ENCODE results near the gene GPR158.

- TF ChIP-seq HDGF (IDR thresholded peaks at IDR 0.05) (no peak), EP300 (IDR thresholded peaks at IDR 0.05; ENCODE audit: low read length) (no peak), RBM22 (IDR thresholded peaks at IDR 0.05; ENCODE audit: low read depth, low read length, poor library complexity, severe bottlenecking) (no peak), POLR2A (conservative IDR thresholded peaks at IDR 0.05) (no peak), MAFG (tag; conservative IDR thresholded peaks at IDR 0.05) (no peak), EZH2 (IDR thresholded peaks at IDR 0.05; ENCODE audit: borderline replicate concordance, low read depth, low read length) (no peak), YY1 (IDR thresholded peaks at IDR 0.05; ENCODE audit: borderline replicate concordance in 1 of 3, control insufficient read depth in 1 of 3, extremely low read depth in 1 of 3, insufficient read depth in 3 of 3, insufficient read length in 1 of 3, insufficient replicate concordance in 2 of 3, low read depth in 1 of 3, low read length in 2 of 3) (no peak), TAF1 (IDR thresholded peaks at IDR 0.05; ENCODE audit: control insufficient read depth, extremely low read depth, insufficient read depth, low read length, severe bottlenecking) (no peak), ZNF232 (CRISPR knock-in tag; IDR thresholded peaks at IDR 0.05) (no peak), ZHX1 (conservative IDR thresholded peaks at IDR 0.05; ENCODE audit: low read length) (no peak)
- TF ChIP-seq, protein P1, sequence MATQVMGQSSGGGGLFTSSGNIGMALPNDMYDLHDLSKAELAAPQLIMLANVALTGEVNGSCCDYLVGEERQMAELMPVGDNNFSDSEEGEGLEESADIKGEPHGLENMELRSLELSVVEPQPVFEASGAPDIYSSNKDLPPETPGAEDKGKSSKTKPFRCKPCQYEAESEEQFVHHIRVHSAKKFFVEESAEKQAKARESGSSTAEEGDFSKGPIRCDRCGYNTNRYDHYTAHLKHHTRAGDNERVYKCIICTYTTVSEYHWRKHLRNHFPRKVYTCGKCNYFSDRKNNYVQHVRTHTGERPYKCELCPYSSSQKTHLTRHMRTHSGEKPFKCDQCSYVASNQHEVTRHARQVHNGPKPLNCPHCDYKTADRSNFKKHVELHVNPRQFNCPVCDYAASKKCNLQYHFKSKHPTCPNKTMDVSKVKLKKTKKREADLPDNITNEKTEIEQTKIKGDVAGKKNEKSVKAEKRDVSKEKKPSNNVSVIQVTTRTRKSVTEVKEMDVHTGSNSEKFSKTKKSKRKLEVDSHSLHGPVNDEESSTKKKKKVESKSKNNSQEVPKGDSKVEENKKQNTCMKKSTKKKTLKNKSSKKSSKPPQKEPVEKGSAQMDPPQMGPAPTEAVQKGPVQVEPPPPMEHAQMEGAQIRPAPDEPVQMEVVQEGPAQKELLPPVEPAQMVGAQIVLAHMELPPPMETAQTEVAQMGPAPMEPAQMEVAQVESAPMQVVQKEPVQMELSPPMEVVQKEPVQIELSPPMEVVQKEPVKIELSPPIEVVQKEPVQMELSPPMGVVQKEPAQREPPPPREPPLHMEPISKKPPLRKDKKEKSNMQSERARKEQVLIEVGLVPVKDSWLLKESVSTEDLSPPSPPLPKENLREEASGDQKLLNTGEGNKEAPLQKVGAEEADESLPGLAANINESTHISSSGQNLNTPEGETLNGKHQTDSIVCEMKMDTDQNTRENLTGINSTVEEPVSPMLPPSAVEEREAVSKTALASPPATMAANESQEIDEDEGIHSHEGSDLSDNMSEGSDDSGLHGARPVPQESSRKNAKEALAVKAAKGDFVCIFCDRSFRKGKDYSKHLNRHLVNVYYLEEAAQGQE (IDR thresholded peaks at IDR 0.05; ENCODE audit: borderline replicate concordance), result no peak
- TF ChIP-seq, protein P1 (CRISPR knock-in tag; IDR thresholded peaks at IDR 0.05; ENCODE audit: low read depth), result no peak
- TF ChIP-seq, protein P2, sequence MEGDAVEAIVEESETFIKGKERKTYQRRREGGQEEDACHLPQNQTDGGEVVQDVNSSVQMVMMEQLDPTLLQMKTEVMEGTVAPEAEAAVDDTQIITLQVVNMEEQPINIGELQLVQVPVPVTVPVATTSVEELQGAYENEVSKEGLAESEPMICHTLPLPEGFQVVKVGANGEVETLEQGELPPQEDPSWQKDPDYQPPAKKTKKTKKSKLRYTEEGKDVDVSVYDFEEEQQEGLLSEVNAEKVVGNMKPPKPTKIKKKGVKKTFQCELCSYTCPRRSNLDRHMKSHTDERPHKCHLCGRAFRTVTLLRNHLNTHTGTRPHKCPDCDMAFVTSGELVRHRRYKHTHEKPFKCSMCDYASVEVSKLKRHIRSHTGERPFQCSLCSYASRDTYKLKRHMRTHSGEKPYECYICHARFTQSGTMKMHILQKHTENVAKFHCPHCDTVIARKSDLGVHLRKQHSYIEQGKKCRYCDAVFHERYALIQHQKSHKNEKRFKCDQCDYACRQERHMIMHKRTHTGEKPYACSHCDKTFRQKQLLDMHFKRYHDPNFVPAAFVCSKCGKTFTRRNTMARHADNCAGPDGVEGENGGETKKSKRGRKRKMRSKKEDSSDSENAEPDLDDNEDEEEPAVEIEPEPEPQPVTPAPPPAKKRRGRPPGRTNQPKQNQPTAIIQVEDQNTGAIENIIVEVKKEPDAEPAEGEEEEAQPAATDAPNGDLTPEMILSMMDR (IDR thresholded peaks at IDR 0.05 in 2 of 3, conservative IDR thresholded peaks at IDR 0.05 in 1 of 3; ENCODE audit: insufficient read depth in 2 of 3, low read depth in 1 of 3, low read length in 3 of 3), result no peak
- TF ChIP-seq, protein P3, sequence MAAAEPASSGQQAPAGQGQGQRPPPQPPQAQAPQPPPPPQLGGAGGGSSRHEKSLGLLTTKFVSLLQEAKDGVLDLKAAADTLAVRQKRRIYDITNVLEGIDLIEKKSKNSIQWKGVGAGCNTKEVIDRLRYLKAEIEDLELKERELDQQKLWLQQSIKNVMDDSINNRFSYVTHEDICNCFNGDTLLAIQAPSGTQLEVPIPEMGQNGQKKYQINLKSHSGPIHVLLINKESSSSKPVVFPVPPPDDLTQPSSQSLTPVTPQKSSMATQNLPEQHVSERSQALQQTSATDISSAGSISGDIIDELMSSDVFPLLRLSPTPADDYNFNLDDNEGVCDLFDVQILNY (CRISPR knock-in tag; IDR thresholded peaks at IDR 0.05), result no peak
- TF ChIP-seq, protein P4, sequence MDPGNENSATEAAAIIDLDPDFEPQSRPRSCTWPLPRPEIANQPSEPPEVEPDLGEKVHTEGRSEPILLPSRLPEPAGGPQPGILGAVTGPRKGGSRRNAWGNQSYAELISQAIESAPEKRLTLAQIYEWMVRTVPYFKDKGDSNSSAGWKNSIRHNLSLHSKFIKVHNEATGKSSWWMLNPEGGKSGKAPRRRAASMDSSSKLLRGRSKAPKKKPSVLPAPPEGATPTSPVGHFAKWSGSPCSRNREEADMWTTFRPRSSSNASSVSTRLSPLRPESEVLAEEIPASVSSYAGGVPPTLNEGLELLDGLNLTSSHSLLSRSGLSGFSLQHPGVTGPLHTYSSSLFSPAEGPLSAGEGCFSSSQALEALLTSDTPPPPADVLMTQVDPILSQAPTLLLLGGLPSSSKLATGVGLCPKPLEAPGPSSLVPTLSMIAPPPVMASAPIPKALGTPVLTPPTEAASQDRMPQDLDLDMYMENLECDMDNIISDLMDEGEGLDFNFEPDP (CRISPR knock-in tag; IDR thresholded peaks at IDR 0.05), result no peak
Measured at GRCh38 chr10:25616903-25617592, 442.2 kb downstream of the GPR158 start.
